ENCODE data around the gene F2R. TPM values are rescaled to one million over a fixed set of nuclear protein-coding genes. Genes with fewer than 3 reads are reported as not detected.

The F2R gene
- total RNA-seq, 3 donors from 2014 or later (not counting 1 experiment from before 2014, with no cell fraction given), result 43.2 to 53.9 (median 50.1) TPM

DNA sequence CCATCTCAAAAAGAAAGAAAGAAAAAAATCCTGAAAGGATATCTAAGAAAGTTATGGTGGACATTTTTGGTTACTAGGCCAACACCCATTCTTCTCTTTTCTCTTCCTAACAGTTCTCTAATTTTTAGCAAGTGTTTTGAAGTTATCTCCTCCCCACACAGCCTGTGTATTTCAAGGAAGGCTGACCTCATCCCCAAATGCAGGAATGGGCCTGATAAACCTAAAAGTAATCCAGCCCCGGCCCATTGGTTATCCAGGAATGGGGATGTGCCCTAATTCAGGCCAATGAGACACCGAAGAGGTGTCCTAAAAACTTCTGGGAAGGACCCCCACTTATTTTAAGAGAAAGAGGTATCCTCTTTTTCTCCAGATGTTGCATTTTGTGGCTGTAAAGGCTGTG, 46.6 kb downstream of the F2R start:
- H3K27ac ChIP-seq (ENCODE audit: low read length), result no peak overlapping the region
- TF ChIP-seq, protein P1, sequence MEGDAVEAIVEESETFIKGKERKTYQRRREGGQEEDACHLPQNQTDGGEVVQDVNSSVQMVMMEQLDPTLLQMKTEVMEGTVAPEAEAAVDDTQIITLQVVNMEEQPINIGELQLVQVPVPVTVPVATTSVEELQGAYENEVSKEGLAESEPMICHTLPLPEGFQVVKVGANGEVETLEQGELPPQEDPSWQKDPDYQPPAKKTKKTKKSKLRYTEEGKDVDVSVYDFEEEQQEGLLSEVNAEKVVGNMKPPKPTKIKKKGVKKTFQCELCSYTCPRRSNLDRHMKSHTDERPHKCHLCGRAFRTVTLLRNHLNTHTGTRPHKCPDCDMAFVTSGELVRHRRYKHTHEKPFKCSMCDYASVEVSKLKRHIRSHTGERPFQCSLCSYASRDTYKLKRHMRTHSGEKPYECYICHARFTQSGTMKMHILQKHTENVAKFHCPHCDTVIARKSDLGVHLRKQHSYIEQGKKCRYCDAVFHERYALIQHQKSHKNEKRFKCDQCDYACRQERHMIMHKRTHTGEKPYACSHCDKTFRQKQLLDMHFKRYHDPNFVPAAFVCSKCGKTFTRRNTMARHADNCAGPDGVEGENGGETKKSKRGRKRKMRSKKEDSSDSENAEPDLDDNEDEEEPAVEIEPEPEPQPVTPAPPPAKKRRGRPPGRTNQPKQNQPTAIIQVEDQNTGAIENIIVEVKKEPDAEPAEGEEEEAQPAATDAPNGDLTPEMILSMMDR (IDR thresholded peaks at IDR 0.05), result no peak
- H3K27me3 ChIP-seq (ENCODE audit: control insufficient read depth, insufficient read depth, low read length), result no peaks in the 10 kb centered on the region
- no peak overlapping the region for H3K4me3 ChIP-seq (ENCODE audit: low read length)
- Mint-ChIP-seq H3K36me3 (peaks cover 14% of the 10 kb centered on the region), H3K27me3 (ENCODE audit: low read depth in 2 of 2) (no peaks in the 10 kb centered on the region), H3K4me3 (peak overlapping the region; percentile 17), H3K9me3 (peaks cover 2 to 3% of the 10 kb centered on the region in 2 donors), H3K4me1 (peaks cover 54 to 56% of the 10 kb centered on the region in 2 donors), H3K27ac (peak overlapping the region; percentile 92 to 95)
- no peaks in the 10 kb centered on the region for H3K36me3 ChIP-seq (ENCODE audit: control insufficient read depth, insufficient read depth, low read length)
- peaks cover 3% of the 10 kb centered on the region for H3K9me3 ChIP-seq (ENCODE audit: control insufficient read depth, insufficient read depth, low read length)
- peaks cover 24% of the 10 kb centered on the region for H3K4me1 ChIP-seq (ENCODE audit: control insufficient read depth, insufficient read depth, low read length)
- ATAC-seq (no peak), DNase-seq (no peak)
- intact Hi-C loops (cut with micrococcal nuclease), result no loop called here
- 89% methylated on average over 2 of the region's 2 CpGs for WGBS (ENCODE audit: insufficient coverage)

DNA sequence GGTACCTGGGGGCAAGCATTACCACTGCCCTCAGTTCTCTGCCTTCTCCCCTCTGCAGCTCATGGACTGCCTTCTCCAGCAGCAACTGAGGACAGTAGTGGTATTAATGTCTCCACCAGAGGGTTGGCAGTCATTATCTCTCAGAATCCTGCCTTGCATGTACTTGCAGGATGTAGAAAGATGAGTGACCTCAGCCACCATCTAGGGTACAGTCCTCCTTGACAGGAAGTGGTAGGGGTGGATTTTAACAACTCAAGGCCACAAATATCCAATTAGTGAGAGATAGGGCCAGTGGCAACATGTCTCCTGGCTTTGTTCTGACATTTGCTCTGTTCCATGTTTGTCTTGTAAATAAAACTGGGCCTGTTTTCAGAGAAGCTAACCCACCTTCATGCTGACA, 47.2 kb downstream of the F2R start:
- peaks cover 54 to 56% of the 10 kb centered on the region in 2 donors for H3K4me1 Mint-ChIP-seq
- peak overlapping the region; percentile 72 for H3K4me3 Mint-ChIP-seq
- peaks cover 3% of the 10 kb centered on the region for H3K9me3 ChIP-seq (ENCODE audit: control insufficient read depth, insufficient read depth, low read length)
- no peak overlapping the region for H3K4me3 ChIP-seq (ENCODE audit: low read length)
- H3K4me1 ChIP-seq (ENCODE audit: control insufficient read depth, insufficient read depth, low read length), result peaks cover 24% of the 10 kb centered on the region
- ATAC-seq (peak; percentile 86 to 98 (median 96)), DNase-seq (peak; percentile 27 to 52)
- H3K36me3 Mint-ChIP-seq, result peaks cover 14% of the 10 kb centered on the region
- H3K9me3 Mint-ChIP-seq, result peaks cover 2 to 3% of the 10 kb centered on the region in 2 donors
- H3K27ac Mint-ChIP-seq, result peak overlapping the region; percentile 92 to 95
- H3K36me3 ChIP-seq (ENCODE audit: control insufficient read depth, insufficient read depth, low read length), result no peaks in the 10 kb centered on the region
- no peaks in the 10 kb centered on the region for H3K27me3 ChIP-seq (ENCODE audit: control insufficient read depth, insufficient read depth, low read length)
- intact Hi-C loops (cut with micrococcal nuclease), result loop anchor here (1.0 kb wide), 1 partner anchor 22 kb away; no protein-coding TSS in a partner anchor
- TF ChIP-seq, protein P1 (IDR thresholded peaks at IDR 0.05), result no peak
- H3K27ac ChIP-seq (ENCODE audit: low read length), result peak overlapping the region; percentile 74
- no peaks in the 10 kb centered on the region for H3K27me3 Mint-ChIP-seq (ENCODE audit: low read depth in 2 of 2)

DNA sequence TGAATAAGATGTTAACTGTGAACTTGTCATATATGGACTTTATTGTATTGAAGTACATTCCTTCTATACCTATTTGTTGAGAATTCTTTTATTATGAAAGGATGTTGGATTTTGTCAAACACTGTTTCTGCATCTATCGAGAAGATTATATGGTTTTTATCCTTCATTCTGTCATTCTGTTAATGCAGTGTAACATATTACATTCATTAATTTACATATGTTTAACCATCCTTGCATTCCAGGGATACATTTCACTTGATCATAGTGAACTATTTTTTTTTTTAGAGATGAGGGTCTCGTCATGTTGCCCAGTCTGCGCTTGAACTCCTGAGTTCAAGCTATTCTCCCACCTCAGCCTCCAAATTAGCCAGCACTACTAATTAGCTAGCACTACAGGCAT, 48.4 kb downstream of the F2R start:
- Histone ChIP-seq H3K4me3 (ENCODE audit: low read length) (no peak overlapping the region), H3K9me3 (ENCODE audit: control insufficient read depth, insufficient read depth, low read length) (peaks cover 3% of the 10 kb centered on the region), H3K27ac (ENCODE audit: low read length) (no peak overlapping the region), H3K4me1 (ENCODE audit: control insufficient read depth, insufficient read depth, low read length) (peaks cover 24% of the 10 kb centered on the region), H3K36me3 (ENCODE audit: control insufficient read depth, insufficient read depth, low read length) (no peaks in the 10 kb centered on the region), H3K27me3 (ENCODE audit: control insufficient read depth, insufficient read depth, low read length) (no peaks in the 10 kb centered on the region)
- peak overlapping the region; percentile 92 to 95 for H3K27ac Mint-ChIP-seq
- WGBS (ENCODE audit: insufficient coverage), result 100% methylated on average over 1 of the region's 3 CpGs
- H3K9me3 Mint-ChIP-seq, result peaks cover 2 to 3% of the 10 kb centered on the region in 2 donors
- TF ChIP-seq, protein P1 (IDR thresholded peaks at IDR 0.05), result no peak
- intact Hi-C loops (cut with micrococcal nuclease), result no loop called here
- H3K4me1 Mint-ChIP-seq, result peaks cover 51 to 54% of the 10 kb centered on the region in 2 donors
- DNase-seq (no peak), ATAC-seq (no peak)
- H3K4me3 Mint-ChIP-seq, result peak overlapping the region; percentile 76
- no peaks in the 10 kb centered on the region for H3K27me3 Mint-ChIP-seq (ENCODE audit: low read depth in 2 of 2)
- peaks cover 14% of the 10 kb centered on the region for H3K36me3 Mint-ChIP-seq

DNA sequence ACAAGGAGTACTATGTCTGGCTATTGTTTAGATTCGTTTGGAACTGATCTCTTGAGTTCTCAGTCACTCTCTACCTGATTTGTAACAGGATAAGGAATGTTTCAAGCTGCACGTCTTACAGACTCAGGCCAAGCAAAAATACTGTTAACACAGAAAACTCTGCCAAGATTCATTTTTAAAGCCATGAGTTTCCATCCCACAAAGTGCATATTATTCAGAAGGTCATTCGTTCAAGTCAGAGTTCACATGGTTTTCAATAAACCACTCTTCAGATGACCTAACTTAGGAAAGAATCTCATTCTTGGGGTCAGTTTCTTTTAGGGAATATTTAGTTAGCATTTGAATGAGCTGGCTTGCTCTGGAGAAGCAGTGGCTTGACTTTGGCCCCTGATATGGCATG, 49.3 kb downstream of the F2R start:
- Mint-ChIP-seq H3K9me3 (peaks cover 2 to 3% of the 10 kb centered on the region in 2 donors), H3K27me3 (ENCODE audit: low read depth in 2 of 2) (no peaks in the 10 kb centered on the region), H3K36me3 (peaks cover 14% of the 10 kb centered on the region), H3K4me3 (no peak overlapping the region), H3K27ac (peak overlapping the region in 1 of 2 donors; percentile 95), H3K4me1 (peaks cover 47 to 50% of the 10 kb centered on the region in 2 donors)
- DNase-seq, result no peak
- H3K27me3 ChIP-seq (ENCODE audit: control insufficient read depth, insufficient read depth, low read length), result no peaks in the 10 kb centered on the region
- H3K4me3 ChIP-seq (ENCODE audit: low read length), result no peak overlapping the region
- no peak overlapping the region for H3K27ac ChIP-seq (ENCODE audit: low read length)
- peaks cover 3% of the 10 kb centered on the region for H3K9me3 ChIP-seq (ENCODE audit: control insufficient read depth, insufficient read depth, low read length)
- H3K4me1 ChIP-seq (ENCODE audit: control insufficient read depth, insufficient read depth, low read length), result peaks cover 24% of the 10 kb centered on the region
- ATAC-seq, result no peak
- intact Hi-C loops (cut with micrococcal nuclease), result no loop called here
- TF ChIP-seq, protein P1 (IDR thresholded peaks at IDR 0.05), result no peak
- no peaks in the 10 kb centered on the region for H3K36me3 ChIP-seq (ENCODE audit: control insufficient read depth, insufficient read depth, low read length)
- WGBS (ENCODE audit: insufficient coverage), result 88% methylated on average over 3 of the region's 3 CpGs
